DND-41 (cell line): ENCODE measurements around the gene DLG2.

ENCODE experiments used
- ATAC-seq: fragments of 200-7000 bp; cut with Tn5 transposase; 3 replicates; pipeline ENCODE4 v1.9.1; 2021; ENCODE audit warnings: low read depth; ENCODE audit not compliant: insufficient read depth
- DNase-seq: peaks from one replicate; pipeline ENCODE4 v3.0.0-alpha.2; 2020
- H2AFZ ChIP-seq: 2 replicates; pipeline ENCODE4 v1.6.0; 2012; ENCODE audit warnings: low read depth, low read length
- H3K27ac ChIP-seq: 2 replicates; pipeline ENCODE4 v1.5.1; 2012; ENCODE audit warnings: low read length, inconsistent platforms
- H3K27me3 ChIP-seq: fragments of 200-600 bp; sonication (generic); 2 replicates; pipeline ENCODE4 v1.6.0; 2012; ENCODE audit warnings: low read length, mild to moderate bottlenecking, inconsistent platforms; ENCODE audit not compliant: insufficient read depth, poor library complexity
- H3K36me3 ChIP-seq: 2 replicates; pipeline ENCODE4 v1.5.1; 2012; ENCODE audit warnings: low read length, inconsistent platforms; ENCODE audit not compliant: insufficient read depth
- H3K4me1 ChIP-seq: 2 replicates; pipeline ENCODE4 v1.5.1; 2012; ENCODE audit warnings: mild to moderate bottlenecking, low read length; ENCODE audit not compliant: insufficient read depth
- H3K4me2 ChIP-seq: 2 replicates; pipeline ENCODE4 v1.6.0; 2012; ENCODE audit warnings: mild to moderate bottlenecking, moderate library complexity, low read length, inconsistent platforms; ENCODE audit not compliant: insufficient read depth
- H3K4me3 ChIP-seq, 2 experiments: fragments of 200-600 bp in 1 of 2; shearing (Covaris generic) in 1 of 2; 2 replicates each; pipeline ENCODE4 v1.5.1; 2012 to 2016; ENCODE audit warnings: inconsistent platforms in 2 of 2, low read length in 2 of 2, mild to moderate bottlenecking in 2 of 2, low read depth in 1 of 2, moderate library complexity in 1 of 2
- H3K79me2 ChIP-seq: 2 replicates; pipeline ENCODE4 v1.6.0; 2012; ENCODE audit warnings: low read length, inconsistent platforms; ENCODE audit not compliant: insufficient read depth
- H3K9ac ChIP-seq: 2 replicates; pipeline ENCODE4 v1.6.0; 2012; ENCODE audit warnings: low read depth, mild to moderate bottlenecking, inconsistent platforms, low read length, moderate library complexity
- H3K9me3 ChIP-seq: 2 replicates; pipeline ENCODE4 v1.5.1; 2012; ENCODE audit warnings: low read length, moderate library complexity, mild to moderate bottlenecking, inconsistent platforms; ENCODE audit not compliant: insufficient read depth, severe bottlenecking
- H4K20me1 ChIP-seq: 2 replicates; pipeline ENCODE4 v1.6.0; 2012; ENCODE audit warnings: low read length; ENCODE audit not compliant: insufficient read depth
- CTCF ChIP-seq: IDR thresholded peaks from 2 replicates; pipeline ENCODE4 v1.5.1; 2012; ENCODE audit warnings: borderline replicate concordance, low read length, moderate library complexity, mild to moderate bottlenecking; ENCODE audit not compliant: poor library complexity, severe bottlenecking; ENCODE audit errors: extremely low read depth
- EZH2 ChIP-seq: IDR thresholded peaks from 3 replicates; pipeline ENCODE4 v1.6.1; 2012; ENCODE audit warnings: borderline replicate concordance, low read depth, mild to moderate bottlenecking, moderate library complexity, low read length, inconsistent platforms; ENCODE audit not compliant: severe bottlenecking

The DLG2 gene

DNA sequence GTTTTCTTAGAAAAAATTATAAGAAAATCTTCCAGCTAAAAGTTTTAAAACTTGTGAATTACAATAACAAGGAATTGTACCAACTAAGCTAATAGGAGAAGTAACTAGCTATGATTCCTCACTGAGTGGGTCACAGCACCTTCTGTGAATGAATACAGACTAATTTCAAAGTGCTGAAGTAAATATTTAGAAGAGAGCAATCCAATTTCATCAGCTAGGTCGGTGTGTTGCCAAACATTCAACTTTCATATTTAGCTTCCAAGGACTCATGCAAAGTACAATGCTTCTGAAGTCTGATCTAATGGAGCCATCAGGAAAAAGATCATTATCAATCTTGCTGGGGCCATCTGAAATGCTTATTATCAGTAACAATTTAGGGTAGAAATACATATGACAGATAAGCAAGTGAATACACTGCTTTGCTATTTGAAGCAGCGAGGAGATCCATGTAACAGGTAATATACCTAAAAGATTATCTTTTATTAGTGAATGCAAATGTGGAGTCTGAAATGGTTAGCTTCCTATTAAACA lies 1590.4 kb downstream of the DLG2 start:
- H3K79me2 ChIP-seq = no peaks in the 10 kb centered on the region

DNA sequence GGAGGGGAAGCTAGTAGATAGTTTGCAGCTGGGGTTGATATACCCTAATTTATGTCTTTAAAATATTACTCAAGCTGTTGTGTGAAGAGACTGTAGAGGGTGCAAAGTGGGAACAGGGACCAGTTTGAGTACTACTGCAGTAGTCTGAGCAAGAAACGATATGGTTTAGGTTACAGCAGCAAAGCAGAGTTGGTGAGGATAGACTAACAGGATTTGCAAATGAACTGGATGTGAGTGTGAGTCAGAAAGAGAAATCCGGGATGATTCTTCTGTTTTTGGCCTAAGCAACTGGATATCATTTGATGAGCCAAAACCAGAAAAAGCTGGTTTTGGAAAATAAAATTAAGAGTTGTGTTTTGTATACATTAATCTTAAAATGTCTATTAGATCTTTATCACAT lies 1591.5 kb downstream of the DLG2 start:
- Histone ChIP-seq H3K27me3 (no peaks in the 10 kb centered on the region), H3K4me3 (no peak overlapping the region), H3K4me1 (no peaks in the 10 kb centered on the region), H3K4me2 (no peak overlapping the region), H3K27ac (no peak overlapping the region), H3K79me2 (no peaks in the 10 kb centered on the region), H3K36me3 (no peaks in the 10 kb centered on the region), H3K9ac (no peak overlapping the region), H4K20me1 (no peaks in the 10 kb centered on the region), H2AFZ (no peak overlapping the region), H3K9me3 (no peaks in the 10 kb centered on the region)
- no peak for TF ChIP-seq EZH2
- no peak for TF ChIP-seq CTCF
- DNase-seq (no peak), ATAC-seq (no peak)

More for the DNA sequence above, 1590.4 kb downstream of the DLG2 start:
- Histone ChIP-seq H3K36me3 (no peaks in the 10 kb centered on the region), H3K4me1 (no peaks in the 10 kb centered on the region), H3K9ac (no peak overlapping the region), H2AFZ (no peak overlapping the region), H3K4me3 (no peak overlapping the region), H4K20me1 (no peaks in the 10 kb centered on the region), H3K4me2 (no peak overlapping the region), H3K27me3 (no peaks in the 10 kb centered on the region), H3K9me3 (no peaks in the 10 kb centered on the region), H3K27ac (no peak overlapping the region)
- DNase-seq = no peak
- no peak for TF ChIP-seq EZH2
- no peak for TF ChIP-seq CTCF
- no peak for ATAC-seq

DNA sequence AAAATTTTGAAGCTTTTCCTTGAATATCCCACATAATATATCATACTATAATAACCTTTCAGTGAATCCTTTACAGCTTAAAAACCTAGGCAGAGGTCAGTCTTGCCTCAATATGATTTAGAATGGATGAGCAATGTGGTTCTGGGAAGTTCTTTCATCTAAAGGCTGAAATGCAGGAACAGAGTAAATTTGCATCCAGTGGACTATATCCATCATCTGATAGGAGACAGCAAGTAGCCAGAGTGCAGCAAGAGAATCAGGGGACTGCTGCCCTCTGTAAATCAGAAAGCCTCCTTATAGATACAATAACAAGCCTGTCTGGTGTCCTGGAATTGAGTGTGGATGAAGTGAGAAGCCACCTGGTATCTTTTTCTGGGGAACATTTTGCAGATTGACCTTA lies 1592.7 kb downstream of the DLG2 start:
- H3K4me1 ChIP-seq = no peaks in the 10 kb centered on the region
- H3K27me3 ChIP-seq = no peaks in the 10 kb centered on the region
- H3K4me2 ChIP-seq = no peak overlapping the region
- DNase-seq (no peak), ATAC-seq (no peak)
- no peak overlapping the region for H3K9ac ChIP-seq
- H3K79me2 ChIP-seq = no peaks in the 10 kb centered on the region
- TF ChIP-seq EZH2 (no peak), CTCF (no peak)
- no peak overlapping the region for H2AFZ ChIP-seq
- H3K9me3 ChIP-seq = no peaks in the 10 kb centered on the region
- no peak overlapping the region for H3K27ac ChIP-seq
- no peaks in the 10 kb centered on the region for H3K36me3 ChIP-seq
- H3K4me3 ChIP-seq = no peak overlapping the region
- H4K20me1 ChIP-seq = no peaks in the 10 kb centered on the region

GRCh38 chr11:84024266-84024665 lies 1602.9 kb downstream of the DLG2 start:
- Histone ChIP-seq H3K27ac (no peak overlapping the region), H3K9me3 (no peaks in the 10 kb centered on the region), H3K79me2 (no peaks in the 10 kb centered on the region), H3K27me3 (no peaks in the 10 kb centered on the region), H3K4me3 (no peak overlapping the region), H3K4me2 (no peak overlapping the region), H4K20me1 (no peaks in the 10 kb centered on the region), H3K4me1 (no peaks in the 10 kb centered on the region), H2AFZ (no peak overlapping the region), H3K9ac (no peak overlapping the region), H3K36me3 (no peaks in the 10 kb centered on the region)
- TF ChIP-seq EZH2 (no peak), CTCF (no peak)
- ATAC-seq (no peak), DNase-seq (no peak)
